Measurements from ENCODE around the gene TLCD1.
"Not testable (repeated sequence)": the region's sequence is repeated elsewhere in the genome, so short reads cannot be mapped to it uniquely, and the experiment has no call there.

The TLCD1 gene

DNA sequence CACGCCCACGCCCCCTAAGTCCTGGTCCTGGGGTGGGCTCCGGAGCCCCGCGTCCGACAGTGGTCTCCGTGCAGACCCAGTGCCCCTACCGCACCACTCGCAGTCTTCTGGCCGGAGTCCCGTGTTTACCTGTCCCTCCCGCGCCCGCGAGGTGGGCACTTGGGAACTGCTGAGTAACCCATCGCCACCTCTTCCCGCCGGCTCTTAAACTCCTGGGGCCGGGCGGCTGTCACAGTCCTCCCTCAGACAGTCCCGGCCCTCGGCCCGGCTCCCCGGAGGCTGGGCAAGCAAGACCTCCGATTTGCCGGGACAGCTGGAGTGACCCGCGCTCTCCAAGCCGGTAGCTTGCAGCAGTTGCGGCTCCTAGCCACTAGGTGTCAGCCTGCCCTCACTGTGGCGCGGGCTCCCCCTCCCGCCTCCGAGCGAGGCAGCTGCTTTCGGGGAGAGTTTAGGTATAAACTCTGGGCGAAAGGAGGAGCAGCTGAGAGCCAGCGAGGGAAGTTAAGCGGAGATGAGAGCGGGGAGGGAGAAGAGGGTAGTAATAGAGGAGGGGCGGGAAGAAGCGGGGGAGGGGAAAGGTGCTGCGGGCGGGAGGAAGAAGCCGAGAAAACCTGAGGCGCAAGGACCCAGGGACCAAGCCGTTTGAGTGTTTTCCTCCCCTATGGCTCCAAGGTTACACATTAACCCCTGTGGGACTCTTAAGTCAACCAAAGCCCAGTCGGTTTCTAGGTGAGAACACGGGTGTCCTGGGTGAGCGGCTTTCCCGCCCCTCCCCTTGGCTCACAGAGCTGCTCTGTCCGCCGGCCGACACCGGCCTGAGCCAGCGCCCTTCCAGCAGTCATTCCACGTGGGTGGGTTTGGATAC, 826 bp upstream of the TLCD1 start:
- DNase-seq: peak; percentile 98

DNA sequence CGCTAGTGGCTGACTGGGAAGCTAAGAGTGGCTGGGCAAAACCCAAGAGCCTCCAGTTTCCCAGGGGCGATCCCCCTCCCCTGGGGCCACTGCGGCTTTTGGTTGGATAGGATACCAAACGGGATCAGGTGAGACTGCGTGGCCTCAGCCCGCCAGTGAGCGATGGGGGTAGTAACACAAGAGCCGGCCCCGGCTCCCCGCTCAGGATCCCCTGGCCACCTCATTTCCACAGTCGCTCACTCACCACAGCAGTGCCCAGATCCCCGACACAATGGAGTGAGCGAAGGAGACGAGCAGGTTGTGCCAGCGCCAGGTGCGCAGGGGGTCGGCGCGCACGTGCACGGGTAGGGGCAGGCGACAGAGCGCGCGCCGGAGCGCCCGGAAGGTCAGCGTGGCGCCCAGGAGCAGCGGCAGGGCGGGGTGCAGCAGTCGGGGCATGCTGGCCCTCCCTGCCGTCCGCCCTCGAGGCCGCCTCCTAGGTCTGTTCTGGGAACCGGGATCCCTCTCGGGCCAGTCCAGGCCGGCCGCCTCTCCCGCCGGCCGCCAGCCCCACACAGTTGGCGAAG, 290 bp downstream of the TLCD1 start:
- peak; percentile 79 for DNase-seq

DNA sequence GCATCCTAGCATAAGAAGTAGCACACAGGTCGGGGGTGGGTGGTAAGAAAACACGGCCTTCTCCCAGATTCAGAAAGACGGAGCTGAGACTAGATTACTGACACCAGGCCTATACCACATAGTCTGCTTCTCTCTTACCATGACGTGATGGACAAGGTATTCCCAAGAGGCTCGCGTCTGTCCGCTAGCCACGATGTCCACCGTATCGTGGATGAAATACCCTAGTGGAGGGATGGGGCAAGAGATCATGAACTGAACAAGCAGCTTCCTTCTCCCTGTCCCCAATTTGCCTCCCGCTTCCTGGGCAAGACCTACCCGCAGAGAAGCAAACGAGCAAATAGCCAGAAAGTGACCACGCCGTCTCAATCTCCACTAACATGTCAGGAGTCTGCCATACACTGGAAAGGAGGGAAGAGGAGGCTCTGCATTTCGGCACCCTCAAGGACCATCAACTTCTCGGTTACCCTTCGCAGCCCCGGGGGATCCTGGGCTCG, 820 bp downstream of the TLCD1 start:
- DNase-seq: no peak

DNA sequence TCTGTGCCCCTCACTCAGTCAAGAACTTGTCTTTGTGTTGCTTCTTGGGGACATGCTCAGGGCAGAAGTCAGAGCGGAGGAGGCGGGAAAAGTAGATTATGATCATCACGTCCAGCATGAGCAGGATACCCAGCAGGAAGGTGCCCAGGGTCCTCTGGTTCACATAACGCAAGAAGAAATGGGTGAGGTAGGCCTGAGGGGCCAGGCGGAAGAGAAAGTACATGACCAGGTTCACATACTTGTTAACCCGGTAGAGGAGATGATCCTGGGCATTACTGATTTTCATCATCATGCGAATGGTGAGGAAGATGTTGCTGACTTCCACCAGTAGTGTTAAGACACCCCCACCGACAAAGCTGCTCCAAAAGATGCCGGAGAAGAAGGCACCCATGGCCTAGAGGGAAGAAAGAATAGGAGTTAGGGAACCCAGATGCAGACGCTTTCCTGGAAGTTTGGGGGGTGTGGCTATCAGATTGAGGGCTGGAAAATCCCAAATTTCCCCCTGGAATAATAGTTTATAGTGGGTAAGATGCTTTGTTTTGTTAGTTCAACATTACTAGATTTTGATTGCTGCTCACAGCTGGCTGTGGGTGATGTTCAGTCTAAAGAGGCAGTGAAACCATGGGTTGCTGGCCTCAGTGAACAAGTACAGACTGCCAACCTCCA, 1.4 kb downstream of the TLCD1 start:
- no peak for DNase-seq

DNA sequence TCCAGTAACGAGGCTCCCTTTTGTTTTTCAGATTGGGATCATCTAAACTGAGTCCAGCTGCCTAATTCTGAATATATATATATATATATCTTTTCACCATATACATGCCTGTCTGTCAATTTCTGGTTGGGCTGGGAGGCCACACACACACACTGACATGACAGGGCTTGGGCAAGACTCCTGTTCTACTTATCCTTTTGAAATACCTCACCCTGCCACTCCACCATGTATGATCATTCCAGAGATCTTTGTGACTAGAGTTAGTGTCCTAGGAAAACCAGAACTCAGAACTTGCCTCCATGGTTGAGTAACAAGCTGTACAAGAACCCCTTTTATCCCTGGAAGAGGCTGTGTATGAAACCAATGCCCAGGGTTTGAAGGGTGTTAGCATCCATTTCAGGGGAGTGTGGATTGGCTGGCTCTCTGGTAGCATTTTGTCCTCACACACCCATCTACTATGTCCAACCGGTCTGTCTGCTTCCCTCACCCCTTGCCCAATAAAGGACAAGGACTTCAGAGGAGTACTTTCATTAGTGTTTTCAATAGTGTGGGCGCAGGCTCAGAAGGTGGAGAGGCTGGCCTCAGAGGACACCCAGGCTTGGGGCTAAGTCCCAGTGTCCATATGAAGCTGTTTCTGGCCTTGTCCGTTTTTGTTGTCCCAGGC, 2.1 kb downstream of the TLCD1 start:
- not testable (repeated sequence) for DNase-seq

DNA sequence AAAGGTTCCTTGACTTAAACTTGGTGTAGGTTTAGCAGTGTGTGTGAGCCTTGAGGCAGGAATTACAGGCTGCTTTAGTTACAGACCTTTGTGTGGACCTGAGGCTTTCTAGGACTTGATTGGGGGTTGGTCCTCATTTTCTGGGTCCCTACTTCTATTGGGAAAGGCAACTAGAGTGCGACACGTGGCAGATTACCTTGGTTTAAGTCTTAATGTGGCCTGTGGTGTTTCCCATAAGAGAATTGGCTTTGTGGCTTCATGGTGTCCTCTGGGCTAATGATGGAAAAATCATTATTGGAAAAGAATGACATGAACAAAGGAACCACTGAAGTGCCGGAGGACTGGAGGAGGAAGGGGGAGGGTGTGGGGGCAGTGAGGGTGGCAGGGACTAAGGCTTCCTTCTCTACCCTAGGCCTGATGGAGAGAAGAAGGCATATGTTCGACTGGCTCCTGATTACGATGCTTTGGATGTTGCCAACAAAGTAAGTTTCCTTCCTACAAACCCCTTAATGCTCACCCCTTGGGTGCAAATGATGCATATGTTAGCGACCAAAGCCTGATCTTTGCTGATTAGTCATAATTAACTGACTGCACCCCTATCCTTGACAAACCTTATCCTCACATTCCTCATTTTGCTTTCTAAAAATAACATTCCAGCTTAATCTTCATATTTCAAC, 2.7 kb downstream of the TLCD1 start:
- no peak for DNase-seq

DNA sequence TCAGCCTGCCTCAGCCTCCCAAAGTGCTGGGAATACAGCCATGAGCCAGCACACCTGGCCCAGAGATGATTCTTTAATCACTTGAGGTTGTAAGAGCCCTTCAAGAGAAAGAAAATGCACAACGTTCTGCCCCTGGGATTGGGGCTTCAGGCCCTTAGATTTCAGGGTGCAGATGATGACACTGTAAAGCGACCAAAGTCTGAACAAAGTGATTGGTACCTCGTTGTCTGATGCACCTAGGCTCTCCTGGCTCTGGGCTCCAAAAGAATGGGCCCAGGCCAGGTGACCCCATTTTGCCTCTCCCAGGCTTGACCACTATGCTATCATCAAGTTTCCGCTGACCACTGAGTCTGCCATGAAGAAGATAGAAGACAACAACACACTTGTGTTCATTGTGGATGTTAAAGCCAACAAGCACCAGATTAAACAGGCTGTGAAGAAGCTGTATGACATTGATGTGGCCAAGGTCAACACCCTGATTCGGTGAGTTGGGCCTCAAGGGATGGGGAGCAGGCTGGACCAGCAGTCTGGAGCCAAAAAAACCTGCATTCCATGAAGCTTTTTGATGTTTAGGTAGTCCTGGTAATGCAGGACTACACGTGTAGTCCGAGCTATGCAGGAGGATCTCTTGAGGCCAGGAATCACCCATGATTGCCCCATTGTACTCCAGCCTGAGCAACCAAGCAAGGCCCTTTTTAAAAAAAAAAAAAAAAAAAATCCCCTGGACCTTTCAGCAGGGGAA, 3.4 kb downstream of the TLCD1 start:
- no peak for DNase-seq

DNA sequence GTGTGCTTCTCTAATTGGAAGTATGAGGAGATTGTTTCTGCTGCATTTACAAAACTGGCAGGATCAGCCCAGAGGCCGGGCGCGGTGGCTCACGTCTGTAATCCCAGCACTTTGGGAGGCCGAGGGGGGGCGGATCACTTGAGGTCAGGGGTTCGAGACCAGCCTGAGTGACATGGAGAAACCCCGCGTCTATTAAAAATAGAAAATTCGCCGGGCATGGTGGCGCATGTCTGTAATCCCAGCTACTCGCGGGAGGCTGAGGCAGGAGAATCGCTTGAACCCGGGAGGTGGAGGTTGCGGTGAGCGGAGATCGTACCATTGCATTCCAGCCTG, 5.1 kb downstream of the TLCD1 start:
- DNase-seq: not testable (repeated sequence)

DNA sequence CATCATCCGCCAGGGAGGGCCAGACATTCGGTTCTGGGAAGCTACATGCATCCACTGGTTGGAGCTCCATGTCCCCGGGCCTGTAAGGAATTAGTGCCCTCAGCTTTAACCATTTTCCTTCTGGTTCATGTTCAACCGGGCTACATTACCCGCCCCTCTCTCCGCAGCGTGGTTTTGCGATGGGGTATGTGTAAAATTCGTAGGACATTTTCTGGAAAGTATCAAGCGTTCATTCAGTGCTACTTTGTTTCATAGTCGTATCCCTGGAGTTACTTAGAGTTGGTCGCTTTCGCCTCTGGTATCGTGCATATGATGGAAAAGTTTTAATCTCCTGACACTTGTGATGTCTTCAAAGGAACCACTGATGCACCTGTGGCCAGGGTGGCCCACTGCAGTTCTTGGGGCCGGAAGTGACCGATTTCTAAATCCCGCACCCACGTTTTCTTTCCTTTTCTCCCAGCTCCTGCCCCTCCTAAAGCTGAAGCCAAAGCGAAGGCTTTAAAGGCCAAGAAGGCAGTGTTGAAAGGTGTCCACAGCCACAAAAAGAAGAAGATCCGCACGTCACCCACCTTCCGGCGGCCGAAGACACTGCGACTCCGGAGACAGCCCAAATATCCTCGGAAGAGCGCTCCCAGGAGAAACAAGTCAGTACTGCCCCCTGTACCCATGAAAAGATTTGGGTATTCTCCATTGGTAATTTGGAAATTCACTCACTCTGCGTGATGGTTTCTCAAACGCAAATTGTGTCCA, 5.6 kb downstream of the TLCD1 start:
- no peak for DNase-seq

DNA sequence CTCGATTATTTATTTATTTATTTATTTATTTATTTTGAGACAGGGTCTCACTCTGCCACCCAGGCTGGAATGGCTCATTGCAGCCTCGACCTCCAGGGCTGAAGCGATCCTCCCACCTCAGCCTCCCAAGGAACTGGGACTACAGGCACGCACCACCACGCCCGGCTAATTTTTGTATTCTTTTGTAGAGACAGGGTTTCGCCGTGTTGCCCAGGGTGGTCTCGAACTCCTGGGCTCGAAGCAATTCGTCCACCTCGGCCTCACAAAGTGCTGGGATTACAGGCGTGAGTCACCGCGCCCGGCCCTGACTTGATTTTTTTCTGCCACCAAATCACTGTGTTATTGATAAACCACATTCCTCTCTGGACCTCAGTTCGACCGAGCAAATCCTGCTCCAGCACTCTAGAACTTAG, 7.0 kb downstream of the TLCD1 start:
- no peak for DNase-seq

DNA sequence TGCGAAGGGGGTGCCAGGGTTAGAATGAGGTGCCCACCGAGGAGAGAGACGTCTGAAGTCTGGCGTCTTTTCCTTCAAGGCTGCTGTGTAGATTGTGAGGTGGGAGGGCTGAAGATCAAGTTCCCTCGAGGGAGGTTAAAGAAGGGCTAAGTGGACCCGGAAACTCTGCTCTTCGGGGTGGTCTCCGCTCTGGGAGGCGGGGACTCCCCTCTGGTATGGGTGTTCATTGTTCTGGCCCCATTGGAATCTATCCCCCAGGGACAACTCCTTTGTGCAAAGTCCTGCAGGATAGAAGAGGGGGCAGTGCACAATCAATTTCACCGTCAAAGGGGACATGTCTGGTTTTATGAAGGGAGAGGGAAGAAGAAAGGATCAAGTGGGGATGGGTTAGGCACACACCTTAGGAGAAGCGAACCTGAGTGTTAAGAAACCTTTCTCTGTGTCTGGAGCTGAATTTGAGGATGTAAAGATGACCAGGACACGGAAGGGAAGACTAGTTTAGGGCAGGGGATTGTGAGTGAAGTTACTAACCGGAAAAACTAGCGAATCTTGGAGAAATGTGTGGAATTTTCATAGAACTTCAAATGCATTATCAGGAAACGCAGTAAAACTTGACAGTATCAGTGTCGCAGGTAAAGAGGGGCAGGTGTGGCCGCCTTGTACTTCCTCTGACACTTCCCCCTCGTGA, 7.6 kb downstream of the TLCD1 start:
- DNase-seq: no peak

DNA sequence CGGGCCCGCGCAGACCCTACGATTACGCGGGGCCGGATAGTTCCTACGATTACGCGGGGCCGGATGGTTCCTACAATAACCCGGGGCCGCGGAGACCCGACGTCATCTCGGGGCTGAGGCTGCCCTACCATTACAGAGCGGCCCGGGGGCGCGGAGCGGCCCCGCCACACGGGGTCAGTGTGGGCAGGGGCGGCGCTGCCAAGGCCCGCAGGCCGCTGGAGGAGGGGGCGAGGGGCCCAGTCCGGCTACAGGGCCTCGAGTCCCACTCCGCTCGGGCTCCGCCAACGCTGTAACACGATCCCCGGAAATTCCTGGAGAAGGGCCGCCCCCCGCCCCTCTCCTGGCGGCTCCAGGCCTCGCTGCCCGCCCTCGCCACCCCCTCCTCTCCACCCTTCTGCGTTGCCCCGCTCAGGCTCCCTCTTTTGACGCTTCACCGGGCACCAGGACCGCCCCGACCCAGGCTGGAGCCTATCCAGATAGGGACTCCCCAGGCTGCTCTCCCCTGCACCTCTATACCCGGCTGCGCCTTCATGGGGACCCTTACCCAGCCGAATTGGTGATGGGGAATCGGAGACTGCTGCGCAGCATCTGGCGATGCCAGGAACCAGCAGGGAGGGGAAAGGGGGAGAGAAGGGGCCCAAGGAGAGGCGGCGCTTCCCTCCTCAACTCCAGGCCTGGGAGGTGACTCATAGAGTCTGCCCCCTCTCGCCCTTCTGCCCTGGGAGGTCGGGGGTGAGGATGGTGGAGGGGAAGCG, 8.3 kb downstream of the TLCD1 start, which contains the start of gene RAB34:
TSS of gene RAB34 (minus strand) at position 291 of the 755 bp plus-strand sequence. CDS start 602 bp downstream, outside the sequence.
- peak; percentile 88 for DNase-seq

DNA sequence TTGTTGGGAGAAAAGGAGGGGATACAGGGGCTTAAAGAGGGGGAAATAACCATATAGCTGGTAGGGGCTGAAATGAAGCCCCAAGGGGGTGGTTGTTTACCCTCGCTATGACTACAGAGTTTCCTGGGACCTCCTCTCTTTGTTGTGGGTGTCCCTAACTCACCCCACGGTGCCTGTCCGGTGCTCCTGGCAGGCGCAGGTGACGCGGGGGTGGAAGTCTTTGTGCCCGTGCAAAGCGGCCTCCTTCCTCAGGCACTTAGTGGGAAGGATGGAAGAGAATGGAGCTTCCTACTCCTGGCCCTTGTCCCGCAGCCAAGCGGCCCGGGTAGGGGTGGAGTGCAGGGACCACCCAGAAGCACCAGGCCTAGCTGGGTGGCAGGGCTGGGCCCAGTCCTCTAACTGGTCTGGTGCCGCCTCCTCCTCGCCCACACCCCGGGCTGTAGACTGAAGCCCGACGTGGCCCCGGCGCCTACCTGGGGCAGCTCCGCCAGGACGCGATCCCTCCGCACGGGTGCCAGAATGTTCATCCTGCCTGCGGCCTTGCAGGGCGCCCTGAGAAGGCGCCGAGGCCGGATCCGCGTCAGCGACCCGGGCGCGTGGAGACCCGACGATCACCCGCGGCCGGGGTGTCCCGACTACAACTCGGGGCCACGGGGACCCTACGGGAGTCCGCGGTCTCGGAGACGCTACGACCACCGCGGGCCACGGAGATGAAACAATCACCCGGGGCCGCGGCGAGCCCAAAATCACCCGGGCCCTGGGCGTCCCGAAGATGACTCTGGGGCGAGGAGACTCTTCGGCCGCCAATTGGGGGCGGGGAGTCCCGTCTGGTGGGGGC, 9.1 kb downstream of the TLCD1 start:
- peak; percentile 74 for DNase-seq

DNA sequence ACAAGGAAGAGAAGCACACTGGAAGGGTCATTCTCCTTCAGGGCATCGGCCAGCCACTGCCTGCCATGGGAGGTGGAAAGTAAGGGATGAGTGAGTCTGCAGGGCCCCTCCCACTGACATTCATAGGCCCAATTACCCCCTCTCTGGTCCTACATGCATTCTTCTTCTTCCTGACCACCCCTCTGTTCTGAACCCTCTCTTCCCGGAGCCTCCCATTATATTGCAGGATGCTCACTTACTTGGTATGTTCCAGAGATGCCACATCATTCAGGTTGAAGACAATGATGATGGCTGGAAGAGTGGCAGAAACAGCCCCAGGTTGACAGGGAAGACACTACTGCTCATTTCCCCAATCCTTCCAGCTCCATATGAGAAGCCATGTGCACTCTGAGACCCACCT, 10.8 kb downstream of the TLCD1 start:
- no peak for DNase-seq

DNA sequence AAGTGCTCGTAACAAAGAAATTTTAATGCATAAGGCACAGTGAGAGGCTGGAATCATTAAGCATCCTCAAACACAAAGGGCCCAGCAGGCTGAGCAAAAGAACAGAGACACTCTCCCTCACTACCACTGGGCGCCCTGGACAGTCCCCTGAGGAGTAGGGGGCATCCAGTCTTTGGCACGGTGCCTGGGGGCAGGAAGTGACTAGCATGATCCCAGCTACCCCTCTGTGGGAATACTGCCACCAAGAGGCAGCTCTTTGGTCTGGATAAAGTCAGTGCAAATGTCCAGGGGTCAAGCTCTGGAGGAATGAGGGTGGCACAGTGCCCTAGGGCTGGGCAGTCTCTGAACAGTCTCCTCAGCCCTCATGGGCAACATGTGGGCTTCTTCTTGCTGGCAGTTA, 11.8 kb downstream of the TLCD1 start:
- no peak for DNase-seq

DNA sequence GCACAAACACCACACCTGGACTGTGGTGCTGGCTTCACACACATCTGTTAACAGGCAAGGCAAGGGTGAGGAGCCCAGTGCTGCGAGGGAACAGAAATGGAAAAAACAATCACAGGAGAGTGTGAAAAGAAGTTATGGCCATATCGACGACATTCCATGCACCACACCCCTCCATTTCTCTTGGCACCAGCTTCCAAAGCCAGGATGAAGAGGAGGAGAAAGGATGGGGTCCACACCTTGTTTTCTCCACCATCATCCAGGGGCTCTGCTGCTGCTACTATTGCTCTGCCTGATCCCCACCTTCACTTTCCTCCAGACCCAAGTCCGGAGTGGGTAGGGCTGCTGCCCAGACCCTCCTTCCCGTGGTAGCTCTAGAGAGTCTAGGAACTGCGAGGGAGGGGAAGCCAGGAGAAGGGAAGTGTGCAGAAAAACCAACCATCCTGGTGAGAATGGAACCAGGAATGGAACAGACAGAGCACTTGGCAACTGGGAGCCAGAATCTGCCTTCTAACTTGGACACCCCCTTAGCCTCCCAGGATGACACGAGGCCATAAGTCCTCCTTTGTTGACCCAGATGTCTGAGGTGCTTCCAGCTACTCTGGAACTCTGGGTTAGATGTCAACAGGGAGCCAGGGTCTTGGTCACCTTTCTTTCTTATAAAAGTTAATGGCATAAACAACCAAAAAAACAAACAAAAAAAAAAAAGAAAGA, 13.2 kb downstream of the TLCD1 start:
- no peak for DNase-seq

DNA sequence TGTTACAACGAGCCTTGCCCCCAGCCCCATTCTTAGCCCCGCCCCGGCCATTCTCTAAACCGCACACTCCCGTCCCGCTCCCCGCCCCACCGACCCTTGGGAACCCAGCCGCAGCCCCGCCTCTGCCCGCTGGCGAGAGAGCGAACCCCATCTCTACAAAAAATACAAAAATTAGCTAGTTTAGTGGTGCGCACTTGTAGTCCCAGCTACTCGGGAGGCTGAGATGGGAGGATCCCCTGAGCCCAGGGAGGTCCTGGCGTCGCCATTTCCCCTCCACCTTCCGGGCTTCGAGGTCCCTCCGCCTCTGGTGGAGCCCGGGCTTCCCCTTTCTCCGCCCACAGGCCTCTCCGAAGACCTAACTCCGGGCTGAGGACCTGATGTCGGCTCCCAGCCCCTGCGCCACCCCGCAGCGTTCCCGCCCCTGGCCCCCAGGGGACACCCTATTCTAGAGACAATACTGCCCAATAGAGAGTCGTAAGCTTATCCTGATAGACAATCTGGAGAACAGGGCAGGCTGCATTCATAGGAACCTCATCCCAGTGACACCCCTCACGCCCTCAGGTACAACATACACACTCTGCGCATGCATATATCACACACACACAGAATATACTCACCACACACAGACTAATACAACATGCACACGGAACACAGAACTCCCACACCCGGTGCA, 13.9 kb downstream of the TLCD1 start:
- peak; percentile 69 for DNase-seq

DNA sequence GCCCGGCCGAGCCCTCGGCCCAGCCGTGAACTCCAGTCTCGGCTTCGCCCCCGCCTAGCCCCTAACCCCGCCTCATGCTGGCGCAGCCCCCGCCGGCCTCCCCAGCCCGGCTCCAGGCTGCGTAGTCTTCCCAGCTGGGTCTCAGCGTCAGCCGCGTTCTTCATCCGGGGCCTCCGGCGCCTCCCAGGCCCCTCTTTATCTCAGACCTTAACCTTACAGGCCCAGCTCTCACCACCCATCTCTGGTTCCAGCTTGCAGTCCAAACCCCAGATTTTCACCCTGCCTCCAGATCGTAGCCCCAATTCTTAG, 14.4 kb downstream of the TLCD1 start, which contains the start of gene PROCA1:
TSS of gene PROCA1 (minus strand) at position 166 of the 309 bp plus-strand sequence. CDS start 228 bp downstream, outside the sequence.
- no peak for DNase-seq

Measured in retina (tissue), 1 donor.